ENCODE results near the gene CDC37L1.

CDC37L1 gene

DNA sequence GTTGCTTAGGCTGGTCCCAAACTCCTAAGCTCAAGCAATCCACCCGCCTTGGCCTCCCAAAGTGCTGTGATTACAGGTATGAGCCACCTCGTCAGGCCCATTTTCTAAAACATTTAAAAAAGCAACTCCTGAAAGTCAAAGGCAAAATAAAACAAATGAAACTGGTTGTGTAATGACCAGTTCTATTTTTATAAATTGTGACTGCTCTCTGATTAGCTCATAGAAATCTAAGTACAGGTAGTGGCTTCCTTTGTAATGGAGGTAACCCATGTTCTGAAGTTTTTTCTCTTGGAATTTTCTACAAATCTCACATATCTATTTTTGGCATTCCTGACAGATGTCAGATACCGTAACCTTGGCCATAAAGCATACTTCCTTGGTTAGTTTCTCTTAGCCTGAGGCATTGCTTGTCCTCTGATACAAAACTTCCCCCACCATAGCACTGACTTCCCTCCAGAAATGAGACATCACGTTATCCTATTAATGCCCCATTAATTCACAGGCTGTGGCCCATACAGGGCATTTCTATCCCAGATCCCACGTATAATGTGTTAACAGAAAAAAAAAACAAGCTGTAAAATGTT, 75.7 kb downstream of the CDC37L1 start:
- no peak for DNase-seq (ENCODE audit: low read depth)

DNA sequence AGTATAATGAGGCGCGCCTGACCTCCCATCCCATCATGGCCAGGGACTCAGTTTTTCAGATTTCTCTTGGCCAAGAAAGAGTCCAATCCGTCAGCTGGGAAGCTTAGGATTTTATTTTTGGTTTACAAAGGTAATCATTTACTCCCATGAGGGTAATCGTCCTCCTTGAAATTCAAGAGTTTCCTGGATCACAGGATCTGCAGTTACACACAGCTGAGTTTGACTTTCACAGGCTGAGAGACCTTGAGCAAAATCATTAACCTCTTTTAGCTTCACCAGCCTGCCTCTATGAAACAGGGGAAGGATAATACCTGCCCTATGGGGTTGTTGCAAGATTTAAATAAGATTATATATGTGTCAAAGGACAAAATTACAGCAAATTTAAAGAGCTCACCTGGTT, 77.1 kb downstream of the CDC37L1 start:
- no peak for DNase-seq (ENCODE audit: low read depth)

Measured in non-pigmented ciliary epithelial cell (primary cell).